HepG2 (cell line): ENCODE results near the gene MYH7. TPM values are rescaled to one million over a fixed set of nuclear protein-coding genes. Genes with fewer than 3 reads are reported as not detected.

Source experiments
- DZIP1 ChIP-seq: sonication (generic); formaldehyde crosslinking; IDR thresholded peaks from 2 replicates; pipeline ENCODE4 v1.5.0; 2020; ENCODE audit warnings: mild to moderate bottlenecking, missing genetic modification reagents
- GATA4 ChIP-seq: sonication (generic); IDR thresholded peaks from 2 replicates; pipeline ENCODE4 v1.6.1; 2016; ENCODE audit warnings: antibody characterized with exemption, low read depth, borderline replicate concordance
- MAFG ChIP-seq: sonication (generic); formaldehyde crosslinking; IDR thresholded peaks from 2 replicates; pipeline ENCODE4 v1.5.1; 2020; ENCODE audit warnings: mild to moderate bottlenecking, missing genetic modification reagents
- NAIF1 ChIP-seq: sonication (generic); formaldehyde crosslinking; IDR thresholded peaks from 2 replicates; pipeline ENCODE4 v1.5.0; 2020; ENCODE audit warnings: mild to moderate bottlenecking, missing genetic modification reagents, borderline replicate concordance
- NCOR1 ChIP-seq: fragments of 200-600 bp; sonication (generic); IDR thresholded peaks from 2 replicates; pipeline ENCODE4 v1.7.0; 2017; ENCODE audit warnings: antibody characterized with exemption, low read length, borderline replicate concordance
- PHF5A ChIP-seq: IDR thresholded peaks from one replicate; pipeline ENCODE4 v1.6.1; 2018; ENCODE audit warnings: low read depth, missing genetic modification reagents; ENCODE audit not compliant: unreplicated experiment
- POLR2AphosphoS2 ChIP-seq: IDR thresholded peaks from 2 replicates; pipeline ENCODE4 v1.6.1; 2011; ENCODE audit warnings: low read depth, low read length, improper control_type of control experiment
- RARA ChIP-seq: IDR thresholded peaks from 2 replicates; pipeline ENCODE4 v1.6.1; 2016; ENCODE audit warnings: missing genetic modification reagents, missing compliant biosample characterization
- SRSF1 ChIP-seq: fragments of 200-400 bp; formaldehyde crosslinking; optimal IDR thresholded peaks from 2 replicates; pipeline ENCODE3; 2017; ENCODE audit warnings: mild to moderate bottlenecking, low read depth, low read length, moderate library complexity
- ZNF33A ChIP-seq: sonication (generic); formaldehyde crosslinking; IDR thresholded peaks from 2 replicates; pipeline ENCODE4 v1.5.1; 2020; ENCODE audit warnings: missing genetic modification reagents, mild to moderate bottlenecking, moderate library complexity, borderline replicate concordance
- ZNF431 ChIP-seq: sonication (generic); formaldehyde crosslinking; IDR thresholded peaks from 2 replicates; pipeline ENCODE4 v1.9.0; 2022; ENCODE audit warnings: missing genetic modification reagents, low read depth, mild to moderate bottlenecking, borderline replicate concordance
- ZNF7 ChIP-seq: IDR thresholded peaks from 2 replicates; pipeline ENCODE4 v1.6.1; 2016; ENCODE audit warnings: missing biosample characterization, missing genetic modification reagents
- polyA plus RNA-seq, 8 experiments: library from polyadenylated mRNA; depleted of rRNA in 3 of 8; stranded (reverse) in 7 of 8; unstranded in 1 of 8; fragments of >200 nt; fragmentation: Illumina TruSeq in 4 of 8; extraction: Trizol in 4 of 8; gene quantifications; 2 replicates each; pipeline versions ENCODE4 v1.2.1 to v1.2.3, GENCODE V29; 2011 to 2016; ENCODE audit warnings: low read depth in 4 of 8, missing spikeins in 1 of 8, mixed read lengths in 1 of 8; ENCODE audit not compliant: insufficient read depth in 1 of 8
- total RNA-seq, 5 experiments: library from RNA; depleted of rRNA; stranded (reverse); fragments of >200 nt; fragmentation: Illumina TruSeq; extraction: Trizol; gene quantifications; 2 replicates each; pipeline ENCODE4 v1.2.3, GENCODE V29; 2016; ENCODE audit warnings: low read depth in 1 of 5
- TF ChIP-seq, protein P1 (sequence below): IDR thresholded peaks from 2 replicates; pipeline ENCODE4 v1.6.1; 2018; ENCODE audit warnings: missing genetic modification reagents, mild to moderate bottlenecking, missing compliant biosample characterization

Gene MYH7
- total and polyA plus RNA-seq, 2 of the 13 experiments (the other 11 are each of a cell fraction or from before 2014, with no cell fraction given): 0.04 TPM; not detected in 1

DNA sequence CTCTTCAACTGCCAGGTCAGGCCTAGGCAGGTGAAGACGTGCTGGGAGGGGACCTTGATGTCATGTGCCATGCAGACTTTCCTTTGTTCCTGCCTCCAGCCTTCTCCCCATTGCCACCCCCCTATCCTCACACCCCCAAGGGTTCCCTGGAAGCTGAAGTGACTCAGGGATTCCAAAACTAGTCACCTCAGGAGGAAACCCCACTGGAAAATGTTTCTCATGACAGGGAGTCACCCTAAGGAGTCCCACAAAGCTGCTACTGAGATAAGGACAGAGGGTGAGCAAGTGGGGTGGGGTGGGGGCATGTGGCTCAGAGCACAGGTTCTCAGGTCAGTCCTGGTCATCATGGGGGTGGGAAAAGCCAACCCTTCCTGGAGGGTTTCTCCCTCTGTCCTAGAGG is 65.2 kb downstream of the MYH7 start (continued):
- TF ChIP-seq DZIP1 (CRISPR knock-in tag): no peak
- TF ChIP-seq ZNF7: no peak
- TF ChIP-seq MAFG: no peak
- TF ChIP-seq NAIF1 (CRISPR knock-in tag): no peak
- no peak for TF ChIP-seq NCOR1
- TF ChIP-seq PHF5A (CRISPR knock-in tag): no peak
- no peak for TF ChIP-seq ZNF33A (CRISPR knock-in tag)
- TF ChIP-seq ZNF431 (CRISPR knock-in tag): no peak
- no peak for TF ChIP-seq SRSF1
- TF ChIP-seq, protein P1, sequence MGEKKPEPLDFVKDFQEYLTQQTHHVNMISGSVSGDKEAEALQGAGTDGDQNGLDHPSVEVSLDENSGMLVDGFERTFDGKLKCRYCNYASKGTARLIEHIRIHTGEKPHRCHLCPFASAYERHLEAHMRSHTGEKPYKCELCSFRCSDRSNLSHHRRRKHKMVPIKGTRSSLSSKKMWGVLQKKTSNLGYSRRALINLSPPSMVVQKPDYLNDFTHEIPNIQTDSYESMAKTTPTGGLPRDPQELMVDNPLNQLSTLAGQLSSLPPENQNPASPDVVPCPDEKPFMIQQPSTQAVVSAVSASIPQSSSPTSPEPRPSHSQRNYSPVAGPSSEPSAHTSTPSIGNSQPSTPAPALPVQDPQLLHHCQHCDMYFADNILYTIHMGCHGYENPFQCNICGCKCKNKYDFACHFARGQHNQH (CRISPR knock-in tag): no peak
- no peak for TF ChIP-seq RARA (CRISPR knock-in tag)
- no peak for TF ChIP-seq GATA4
- TF ChIP-seq POLR2AphosphoS2: no peak
